HG02623 (cell line): Measurements from ENCODE around the gene ATP8B3.

Source experiments
- ATAC-seq: cut with Tn5 transposase; IDR thresholded peaks from one replicate; pipeline ENCODE4 v1.9.1; 2021; ENCODE audit warnings: moderate library complexity; ENCODE audit not compliant: unreplicated experiment

ATP8B3 gene

GRCh38 chr19:1836458-1837221 lies 24.6 kb upstream of the ATP8B3 start:
- ATAC-seq, result no peak

GRCh38 chr19:1833540-1833939 lies 21.5 kb upstream of the ATP8B3 start:
- no peak for ATAC-seq

- ATAC-seq, result no peak
Observed at GRCh38 chr19:1832046-1832663, 20.1 kb upstream of the ATP8B3 start.

GRCh38 chr19:1830978-1831377 lies 18.9 kb upstream of the ATP8B3 start:
- no peak for ATAC-seq

- no peak for ATAC-seq
Observed at GRCh38 chr19:1830568-1830967, 18.5 kb upstream of the ATP8B3 start.

- no peak for ATAC-seq
Observed at GRCh38 chr19:1829958-1830357, 17.9 kb upstream of the ATP8B3 start.

- ATAC-seq, result no peak
Observed at GRCh38 chr19:1828279-1829238, 16.5 kb upstream of the ATP8B3 start.

- no peak for ATAC-seq
Observed at GRCh38 chr19:1827566-1828278, 15.6 kb upstream of the ATP8B3 start.

GRCh38 chr19:1826557-1827521 lies 14.8 kb upstream of the ATP8B3 start:
- no peak for ATAC-seq

GRCh38 chr19:1825909-1826556 lies 14.0 kb upstream of the ATP8B3 start:
- ATAC-seq, result no peak

- no peak for ATAC-seq
Observed at GRCh38 chr19:1824252-1824622, 12.2 kb upstream of the ATP8B3 start.

- no peak for ATAC-seq
Observed at GRCh38 chr19:1823539-1824251, 11.6 kb upstream of the ATP8B3 start.

GRCh38 chr19:1823020-1823419 lies 10.9 kb upstream of the ATP8B3 start:
- no peak for ATAC-seq

- no peak for ATAC-seq
Observed at GRCh38 chr19:1822210-1822609, 10.1 kb upstream of the ATP8B3 start.

GRCh38 chr19:1819341-1820255 lies 7.5 kb upstream of the ATP8B3 start:
- ATAC-seq, result no peak

GRCh38 chr19:1818549-1819195 lies 6.6 kb upstream of the ATP8B3 start:
- no peak for ATAC-seq

- no peak for ATAC-seq
Observed at GRCh38 chr19:1817553-1818179, 5.6 kb upstream of the ATP8B3 start.
